ENCODE data around the gene FBLN2.

FBLN2 gene

DNA sequence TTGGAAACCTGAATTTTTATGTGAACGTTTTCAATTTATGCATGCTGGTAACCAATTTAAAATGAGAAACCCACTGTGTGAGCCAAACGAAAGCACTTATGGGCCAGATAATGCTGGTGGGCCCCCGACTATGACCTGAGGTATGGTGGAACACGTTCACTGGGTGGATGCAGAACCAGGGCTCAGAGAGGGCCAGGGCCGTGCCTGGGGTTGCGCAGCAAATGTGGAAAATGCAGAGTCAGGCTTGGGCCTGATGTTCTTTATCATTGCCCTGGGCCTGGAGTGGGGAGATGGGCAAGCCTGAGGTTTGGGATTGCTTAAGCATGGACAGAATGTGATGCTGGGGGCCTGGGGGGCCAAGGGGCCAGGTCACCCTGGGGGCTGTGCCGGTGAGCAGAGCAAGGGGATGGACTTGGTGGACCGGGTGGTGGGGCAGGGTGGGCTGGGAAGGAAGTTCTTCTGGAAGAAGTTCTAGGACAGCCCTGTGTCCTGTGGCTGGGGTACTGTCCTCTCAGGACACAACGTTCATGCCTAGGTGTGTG, 17.9 kb downstream of the FBLN2 start:
- no peak overlapping the region for H4K91ac ChIP-seq (ENCODE audit: low read length)
- H3K4ac ChIP-seq (ENCODE audit: low read depth in 1 of 2, low read length in 2 of 2) = no peak overlapping the region
- no peak overlapping the region for H3K4me2 ChIP-seq (ENCODE audit: low read length, poor library complexity, severe bottlenecking)
- no peak overlapping the region for H3K14ac ChIP-seq (ENCODE audit: low read length in 2 of 2)
- DNase-seq = no peak
- no peak overlapping the region for H2AFZ ChIP-seq (ENCODE audit: low read depth, low read length)
- H2BK15ac ChIP-seq (ENCODE audit: low read depth, poor library complexity, severe bottlenecking) = no peak overlapping the region
- H3K4me1 ChIP-seq (ENCODE audit: control insufficient read depth, insufficient read depth, low read depth, low read length) = no peaks in the 10 kb centered on the region
- no peak overlapping the region for H3K4me3 ChIP-seq (ENCODE audit: insufficient read depth in 1 of 2, low read depth in 1 of 2, low read length in 2 of 2)
- no peak overlapping the region for H3K27ac ChIP-seq (ENCODE audit: low read length, poor library complexity, severe bottlenecking)
- no peak overlapping the region for H2BK5ac ChIP-seq (ENCODE audit: low read depth, low read length, poor library complexity, severe bottlenecking)
- H3K27me3 ChIP-seq (ENCODE audit: control insufficient read depth in 1 of 2, insufficient read depth in 1 of 2, low read length in 2 of 2) = peaks cover 0 to 14% of the 10 kb centered on the region in 2 experiments
- no peak overlapping the region for H2BK12ac ChIP-seq (ENCODE audit: low read length in 2 of 2)
- no peaks in the 10 kb centered on the region for H3K9me3 ChIP-seq (ENCODE audit: control insufficient read depth, low read length)
- H3K79me1 ChIP-seq (replicated peaks; ENCODE audit: low read length, poor library complexity, severe bottlenecking) = no peaks in the 10 kb centered on the region
- no peak overlapping the region for H2AK5ac ChIP-seq (ENCODE audit: low read length, severe bottlenecking)
- no peak overlapping the region for H2BK120ac ChIP-seq (ENCODE audit: low read depth, low read length)
- H3K36me3 ChIP-seq (ENCODE audit: control insufficient read depth in 1 of 2, insufficient read depth in 2 of 2, low read depth in 1 of 2, low read length in 2 of 2) = peaks cover 0 to 23% of the 10 kb centered on the region in 2 experiments
- H3K23ac ChIP-seq (ENCODE audit: low read length in 2 of 2) = no peak overlapping the region
- no peak overlapping the region for H4K8ac ChIP-seq (ENCODE audit: low read length)
- H3K9ac ChIP-seq (ENCODE audit: low read length) = peak overlapping the region; percentile 14
- WGBS = 86% methylated on average over 9 of the region's 9 CpGs
- H3K18ac ChIP-seq (ENCODE audit: low read depth in 1 of 2, low read length in 2 of 2) = no peak overlapping the region

DNA sequence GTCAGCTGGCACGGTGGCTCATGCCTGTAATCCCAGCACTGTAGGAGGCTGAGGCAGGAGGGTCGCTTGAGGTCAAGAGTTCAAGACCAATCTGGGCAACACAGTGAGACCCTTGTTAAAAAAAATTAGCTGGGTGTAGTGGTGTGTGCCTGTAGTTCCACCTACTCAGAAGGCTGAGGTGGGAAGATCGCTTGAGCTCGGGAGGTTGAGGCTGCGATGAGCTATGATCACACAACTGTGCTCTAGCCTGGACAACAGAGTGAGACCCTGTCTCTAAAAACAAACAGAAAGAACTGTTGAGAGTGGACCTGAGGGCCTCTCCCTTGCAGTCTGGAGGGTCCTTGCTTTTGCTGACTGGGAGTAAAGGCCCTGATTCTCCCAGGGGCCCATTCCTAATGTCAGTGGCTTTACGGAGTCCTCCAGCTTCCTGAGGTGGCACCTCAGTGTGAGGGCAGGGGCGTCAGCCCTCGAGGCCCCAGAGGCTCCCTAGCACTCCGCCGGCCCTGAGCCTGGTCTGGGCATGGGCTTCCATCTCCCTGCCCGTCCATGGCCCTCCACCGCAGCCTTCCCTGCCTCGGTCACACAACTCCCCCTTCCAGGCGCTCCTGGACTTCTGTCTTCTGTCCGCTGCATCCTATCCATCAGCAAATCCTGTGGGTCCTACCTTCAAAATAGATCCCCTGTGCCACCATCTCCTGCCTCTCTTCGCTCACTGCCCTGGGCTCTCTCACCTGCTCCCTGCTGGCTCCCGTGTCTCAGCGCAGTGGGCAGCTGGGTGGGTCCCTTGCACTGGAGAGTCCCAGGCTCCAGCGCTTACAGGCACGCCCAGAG, 19.0 kb downstream of the FBLN2 start:
- Histone ChIP-seq H2BK120ac (ENCODE audit: low read depth, low read length) (no peak overlapping the region), H4K91ac (ENCODE audit: low read length) (no peak overlapping the region), H3K36me3 (ENCODE audit: control insufficient read depth in 1 of 2, insufficient read depth in 2 of 2, low read depth in 1 of 2, low read length in 2 of 2) (peaks cover 0 to 28% of the 10 kb centered on the region in 2 experiments), H3K9ac (ENCODE audit: low read length) (no peak overlapping the region), H3K4me3 (ENCODE audit: insufficient read depth in 1 of 2, low read depth in 1 of 2, low read length in 2 of 2) (no peak overlapping the region), H3K79me1 (replicated peaks; ENCODE audit: low read length, poor library complexity, severe bottlenecking) (no peaks in the 10 kb centered on the region), H3K27me3 (ENCODE audit: control insufficient read depth in 1 of 2, insufficient read depth in 1 of 2, low read length in 2 of 2) (peaks cover 0 to 14% of the 10 kb centered on the region in 2 experiments), H4K8ac (ENCODE audit: low read length) (no peak overlapping the region), H2BK12ac (ENCODE audit: low read length in 2 of 2) (no peak overlapping the region), H3K4ac (ENCODE audit: low read depth in 1 of 2, low read length in 2 of 2) (no peak overlapping the region), H2AFZ (ENCODE audit: low read depth, low read length) (no peak overlapping the region), H3K27ac (ENCODE audit: low read length, poor library complexity, severe bottlenecking) (no peak overlapping the region), H3K14ac (ENCODE audit: low read length in 2 of 2) (no peak overlapping the region), H3K9me3 (ENCODE audit: control insufficient read depth, low read length) (no peaks in the 10 kb centered on the region), H2BK15ac (ENCODE audit: low read depth, poor library complexity, severe bottlenecking) (no peak overlapping the region), H3K4me1 (ENCODE audit: control insufficient read depth, insufficient read depth, low read depth, low read length) (no peaks in the 10 kb centered on the region), H3K4me2 (ENCODE audit: low read length, poor library complexity, severe bottlenecking) (no peak overlapping the region), H3K23ac (ENCODE audit: low read length in 2 of 2) (no peak overlapping the region), H2AK5ac (ENCODE audit: low read length, severe bottlenecking) (no peak overlapping the region), H3K18ac (ENCODE audit: low read depth in 1 of 2, low read length in 2 of 2) (no peak overlapping the region), H2BK5ac (ENCODE audit: low read depth, low read length, poor library complexity, severe bottlenecking) (no peak overlapping the region)
- no peak for DNase-seq
- WGBS = 81% methylated on average over 20 of the region's 20 CpGs

DNA sequence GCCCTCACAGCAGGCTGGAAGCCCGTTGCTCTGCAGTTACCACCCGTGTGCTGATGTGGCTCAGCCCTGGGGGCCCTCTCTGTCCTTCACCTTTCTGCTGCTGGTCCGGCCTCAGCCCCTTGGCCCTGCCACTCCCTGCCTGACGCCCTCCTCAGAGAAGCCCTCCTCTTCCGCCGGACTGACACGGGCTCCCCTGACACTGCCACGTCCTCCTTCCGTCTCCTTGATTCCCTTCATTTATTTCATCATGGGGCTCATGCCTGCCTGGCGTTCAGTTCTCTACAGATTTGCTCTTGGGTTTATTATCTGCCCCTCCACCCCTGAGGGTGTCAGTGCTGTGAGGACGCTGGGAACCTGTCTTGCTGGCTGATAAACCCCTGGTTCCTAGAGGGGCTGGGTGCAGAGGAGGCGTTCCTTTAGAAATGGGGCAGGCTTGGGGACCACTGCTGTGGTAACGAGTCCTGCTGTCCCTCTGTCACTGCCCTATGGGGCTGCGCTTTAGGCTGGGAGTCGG, 19.6 kb downstream of the FBLN2 start:
- Histone ChIP-seq H2BK5ac (ENCODE audit: low read depth, low read length, poor library complexity, severe bottlenecking) (no peak overlapping the region), H2BK120ac (ENCODE audit: low read depth, low read length) (no peak overlapping the region), H3K4me2 (ENCODE audit: low read length, poor library complexity, severe bottlenecking) (no peak overlapping the region), H3K9me3 (ENCODE audit: control insufficient read depth, low read length) (no peaks in the 10 kb centered on the region), H4K91ac (ENCODE audit: low read length) (no peak overlapping the region), H3K27ac (ENCODE audit: low read length, poor library complexity, severe bottlenecking) (no peak overlapping the region), H3K14ac (ENCODE audit: low read length in 2 of 2) (no peak overlapping the region), H2AK5ac (ENCODE audit: low read length, severe bottlenecking) (no peak overlapping the region), H4K8ac (ENCODE audit: low read length) (no peak overlapping the region), H2AFZ (ENCODE audit: low read depth, low read length) (no peak overlapping the region), H2BK15ac (ENCODE audit: low read depth, poor library complexity, severe bottlenecking) (no peak overlapping the region), H3K9ac (ENCODE audit: low read length) (peak overlapping the region; percentile 72), H2BK12ac (ENCODE audit: low read length in 2 of 2) (no peak overlapping the region), H3K23ac (ENCODE audit: low read length in 2 of 2) (no peak overlapping the region), H3K79me1 (replicated peaks; ENCODE audit: low read length, poor library complexity, severe bottlenecking) (no peaks in the 10 kb centered on the region), H3K18ac (ENCODE audit: low read depth in 1 of 2, low read length in 2 of 2) (no peak overlapping the region), H3K36me3 (ENCODE audit: control insufficient read depth in 1 of 2, insufficient read depth in 2 of 2, low read depth in 1 of 2, low read length in 2 of 2) (peaks cover 0 to 32% of the 10 kb centered on the region in 2 experiments), H3K27me3 (ENCODE audit: control insufficient read depth in 1 of 2, insufficient read depth in 1 of 2, low read length in 2 of 2) (peaks cover 0 to 14% of the 10 kb centered on the region in 2 experiments), H3K4ac (ENCODE audit: low read depth in 1 of 2, low read length in 2 of 2) (no peak overlapping the region), H3K4me1 (ENCODE audit: control insufficient read depth, insufficient read depth, low read depth, low read length) (no peaks in the 10 kb centered on the region), H3K4me3 (ENCODE audit: insufficient read depth in 1 of 2, low read depth in 1 of 2, low read length in 2 of 2) (peak overlapping the region in 1 of 2 experiments; percentile 41)
- WGBS = 83% methylated on average over 15 of the region's 15 CpGs
- no peak for DNase-seq

DNA sequence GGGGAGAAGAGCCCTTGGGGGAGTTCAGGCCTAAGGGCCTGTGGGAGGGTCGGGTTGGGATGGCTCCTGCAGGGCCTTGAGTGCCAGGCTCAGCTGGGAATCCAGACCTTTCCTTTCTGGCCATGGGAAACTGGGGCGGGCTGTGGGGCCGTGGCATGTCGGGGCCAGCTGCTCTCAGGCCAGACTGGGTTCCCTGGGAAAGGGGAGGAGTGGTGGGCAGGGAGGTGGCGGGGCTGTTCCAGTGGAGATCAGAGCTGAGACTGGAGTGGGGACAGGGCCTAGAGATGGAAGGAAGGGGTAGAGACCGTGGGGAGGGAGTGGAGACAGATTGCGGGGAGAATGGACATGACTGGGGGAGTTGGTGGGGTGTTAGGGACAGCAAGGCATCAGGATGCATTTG, 20.3 kb downstream of the FBLN2 start:
- H3K36me3 ChIP-seq (ENCODE audit: control insufficient read depth in 1 of 2, insufficient read depth in 2 of 2, low read depth in 1 of 2, low read length in 2 of 2) = peaks cover 0 to 37% of the 10 kb centered on the region in 2 experiments
- H3K27ac ChIP-seq (ENCODE audit: low read length, poor library complexity, severe bottlenecking) = no peak overlapping the region
- peaks cover 4% of the 10 kb centered on the region for H3K4me1 ChIP-seq (ENCODE audit: control insufficient read depth, insufficient read depth, low read depth, low read length)
- peaks cover 0 to 17% of the 10 kb centered on the region in 2 experiments for H3K27me3 ChIP-seq (ENCODE audit: control insufficient read depth in 1 of 2, insufficient read depth in 1 of 2, low read length in 2 of 2)
- no peak overlapping the region for H3K14ac ChIP-seq (ENCODE audit: low read length in 2 of 2)
- H3K4ac ChIP-seq (ENCODE audit: low read depth in 1 of 2, low read length in 2 of 2) = no peak overlapping the region
- no peak overlapping the region for H2BK12ac ChIP-seq (ENCODE audit: low read length in 2 of 2)
- H2BK120ac ChIP-seq (ENCODE audit: low read depth, low read length) = no peak overlapping the region
- H3K79me1 ChIP-seq (replicated peaks; ENCODE audit: low read length, poor library complexity, severe bottlenecking) = no peaks in the 10 kb centered on the region
- H3K23ac ChIP-seq (ENCODE audit: low read length in 2 of 2) = no peak overlapping the region
- no peak overlapping the region for H2AFZ ChIP-seq (ENCODE audit: low read depth, low read length)
- H4K8ac ChIP-seq (ENCODE audit: low read length) = no peak overlapping the region
- WGBS = 83% methylated on average over 7 of the region's 7 CpGs
- no peak overlapping the region for H3K18ac ChIP-seq (ENCODE audit: low read depth in 1 of 2, low read length in 2 of 2)
- peak overlapping the region; percentile 72 for H3K9ac ChIP-seq (ENCODE audit: low read length)
- no peak overlapping the region for H2BK5ac ChIP-seq (ENCODE audit: low read depth, low read length, poor library complexity, severe bottlenecking)
- no peak overlapping the region for H2AK5ac ChIP-seq (ENCODE audit: low read length, severe bottlenecking)
- H3K4me2 ChIP-seq (ENCODE audit: low read length, poor library complexity, severe bottlenecking) = no peak overlapping the region
- no peak for DNase-seq
- H2BK15ac ChIP-seq (ENCODE audit: low read depth, poor library complexity, severe bottlenecking) = no peak overlapping the region
- H3K4me3 ChIP-seq (ENCODE audit: insufficient read depth in 1 of 2, low read depth in 1 of 2, low read length in 2 of 2) = peak overlapping the region in 1 of 2 experiments; percentile 41
- no peak overlapping the region for H4K91ac ChIP-seq (ENCODE audit: low read length)
- H3K9me3 ChIP-seq (ENCODE audit: control insufficient read depth, low read length) = no peaks in the 10 kb centered on the region

Measured in mesenchymal stem cell (in vitro differentiated cells and primary cell).